Left cardiac atrium (tissue), 4 donors: Measurements from ENCODE around the gene AOX1. TPM values are rescaled to one million over a fixed set of nuclear protein-coding genes. Genes with fewer than 3 reads are reported as not detected.
"Not testable (repeated sequence)": the region's sequence is repeated elsewhere in the genome, so short reads cannot be mapped to it uniquely, and the experiment has no call there.

Source experiments
- ATAC-seq, 2 donors: fragments of 200-7000 bp; cut with Tn5 transposase; one replicate each; pipeline ENCODE4 v1.9.1; 2020; ENCODE audit warnings: mild to moderate bottlenecking in 2 of 2, moderate library complexity in 2 of 2
- DNase-seq: peaks from one replicate; pipeline ENCODE4 v3.0.0-alpha.2; 2020
- intact Hi-C, 2 donors: fragments of 100-400 bp; cut with DNase I; formaldehyde crosslinking; loops; one replicate each; pipeline versions ENCODE4 v1.14.1 to v1.15.1; 2022 to 2023
- total RNA-seq, 2 donors: library from RNA; stranded (reverse); fragmentation: NEBNext Ultra II Directional; extraction: Animal tissue kit (Norgen Biotek cat#: 25700); gene quantifications; one replicate each; pipeline ENCODE4 v1.2.1, GENCODE V29; 2021
- donor health status: DM: no; HTN: yes; CAD: no.
- donor health status: DM: no; HTN: yes; CAD: no; lungs with severe emphysema.
- donor health status: DM: yes; HTN: yes; CAD: no.
- donor health status: Dilated cardiomyopathy.

Gene AOX1
- total RNA-seq, 2 donors from 2014 or later: 16.6 to 27.0 TPM

GRCh38 chr2:200619279-200619678 is 33.5 kb downstream of the AOX1 start:
- no peak for ATAC-seq
- intact Hi-C loops: loop anchor here in 1 of 2 donors (10.0 kb wide), 1 partner anchor 64 kb away; no protein-coding TSS in a partner anchor
- no peak for DNase-seq

DNA sequence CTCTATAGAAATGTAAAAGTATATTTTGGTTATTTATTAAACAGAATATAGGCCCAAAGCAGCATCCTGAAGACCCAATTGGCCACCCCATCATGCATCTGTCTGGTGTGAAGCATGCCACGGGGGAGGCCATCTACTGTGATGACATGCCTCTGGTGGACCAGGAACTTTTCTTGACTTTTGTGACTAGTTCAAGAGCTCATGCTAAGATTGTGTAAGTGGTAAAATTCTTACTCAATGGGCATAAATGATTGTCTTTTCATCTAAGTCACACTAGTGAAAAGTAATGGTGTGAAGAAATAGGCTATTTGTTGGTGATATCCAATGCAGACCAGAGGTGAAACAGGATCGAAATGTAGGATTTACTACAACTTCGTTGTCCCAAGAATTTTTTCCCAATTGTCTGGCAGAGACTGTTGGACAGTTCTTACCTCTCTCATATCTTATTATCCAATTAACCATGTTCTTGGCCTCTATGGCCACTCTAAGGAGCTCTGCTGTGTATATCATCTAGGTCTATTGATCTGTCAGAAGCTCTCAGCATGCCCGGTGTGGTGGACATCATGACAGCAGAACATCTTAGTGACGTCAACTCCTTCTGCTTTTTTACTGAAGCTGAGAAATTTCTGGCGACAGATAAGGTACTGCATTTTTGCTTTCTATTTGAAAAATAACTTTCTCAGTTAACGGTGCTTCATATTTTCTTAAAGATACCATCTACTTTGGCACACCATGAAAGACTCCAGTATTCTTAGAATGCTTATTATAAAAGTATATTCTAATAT is 35.0 kb downstream of the AOX1 start:
- DNase-seq: no peak
- intact Hi-C loops: no loop called here
- ATAC-seq: no peak

DNA sequence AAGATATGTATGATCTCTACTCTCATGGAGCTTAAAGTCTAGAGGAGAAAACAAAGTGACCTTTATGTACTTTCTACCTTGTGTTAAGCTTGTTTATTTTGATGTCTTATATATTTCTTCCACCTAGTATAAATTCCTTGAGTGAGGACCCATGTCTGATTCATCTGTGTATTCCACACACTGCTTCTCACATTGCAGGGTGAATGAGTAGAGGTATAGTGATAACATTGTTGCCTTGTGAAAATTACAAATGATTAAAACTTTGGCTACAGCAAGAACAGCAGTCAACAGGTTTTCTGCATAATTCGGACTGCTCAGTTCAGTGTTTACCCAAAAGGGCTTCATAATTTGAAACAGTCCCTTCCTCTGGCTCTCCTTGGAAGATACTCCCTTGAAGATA is 36.3 kb downstream of the AOX1 start:
- ATAC-seq: peak in 1 of 2 donors; percentile 34
- intact Hi-C loops: no loop called here
- DNase-seq: no peak

DNA sequence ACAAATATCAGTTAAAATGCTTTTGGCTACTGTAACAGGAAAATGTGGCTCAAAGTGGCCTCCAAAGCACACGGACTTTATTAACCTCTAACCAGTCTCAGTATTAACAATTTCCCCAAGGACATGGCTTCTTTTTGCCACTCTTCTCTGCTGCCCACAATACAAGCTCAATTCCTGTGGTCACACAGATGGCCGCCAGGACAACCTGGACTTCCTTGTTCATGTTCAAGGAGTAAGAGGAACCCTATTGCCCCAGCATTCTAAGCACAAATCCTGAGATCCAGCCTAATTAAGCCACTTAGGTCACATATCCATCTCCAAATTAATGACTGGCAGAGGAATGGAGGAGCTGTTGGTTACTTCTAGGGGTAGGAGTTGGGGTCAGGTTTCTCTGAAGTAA is 38.2 kb downstream of the AOX1 start:
- ATAC-seq (no peak), DNase-seq (no peak)
- intact Hi-C loops: no loop called here

DNA sequence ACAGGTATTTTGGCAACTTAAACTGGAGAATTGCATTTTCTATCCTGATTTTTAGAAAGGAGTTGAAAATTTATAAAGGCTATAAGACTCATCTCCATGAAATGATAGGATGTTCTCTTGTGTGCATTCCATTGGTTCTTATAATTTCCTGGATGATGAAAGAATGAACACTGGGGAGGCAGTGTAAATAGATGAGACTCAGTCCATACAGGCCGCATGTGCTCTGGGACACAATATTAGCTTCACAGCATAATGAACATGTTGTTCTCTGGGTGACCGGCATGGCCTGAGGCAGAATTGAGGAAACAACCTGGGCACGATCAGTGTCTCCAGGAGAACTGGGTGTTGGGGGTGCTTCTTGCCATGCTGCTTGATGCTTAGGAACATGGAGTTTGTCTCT is 38.8 kb downstream of the AOX1 start:
- ATAC-seq (no peak), DNase-seq (no peak)
- intact Hi-C loops: no loop called here

GRCh38 chr2:200625282-200625681 is 39.5 kb downstream of the AOX1 start:
- intact Hi-C loops: no loop called here
- no peak for DNase-seq
- no peak for ATAC-seq

DNA sequence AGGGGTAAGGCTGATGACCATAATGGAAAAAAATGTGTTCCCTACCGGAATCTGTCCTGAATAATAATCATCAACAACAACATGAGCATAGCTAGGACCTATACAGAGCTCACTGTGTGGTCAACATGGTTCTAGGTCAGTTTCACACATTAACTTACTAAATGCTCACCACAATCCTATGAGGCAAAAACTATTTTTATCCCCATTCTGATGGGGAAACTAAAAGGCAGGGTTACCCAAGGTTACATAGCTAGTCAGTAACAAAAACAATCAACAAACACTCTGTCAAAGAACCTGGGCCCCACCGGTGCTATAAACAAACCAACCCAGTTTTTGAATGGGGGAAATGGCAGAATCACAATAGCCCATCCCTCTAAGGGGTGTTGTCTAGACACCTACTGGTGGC is 40.1 kb downstream of the AOX1 start:
- ATAC-seq (no peak), DNase-seq (no peak)
- intact Hi-C loops: no loop called here

- no peak for ATAC-seq
- DNase-seq: no peak
- intact Hi-C loops: no loop called here
These were observed 41.4 kb downstream of the AOX1 start for GRCh38 chr2:200627110-200627770.

GRCh38 chr2:200628461-200628860 is 42.6 kb downstream of the AOX1 start:
- intact Hi-C loops, ATAC-seq, DNase-seq: not testable (repeated sequence)

DNA sequence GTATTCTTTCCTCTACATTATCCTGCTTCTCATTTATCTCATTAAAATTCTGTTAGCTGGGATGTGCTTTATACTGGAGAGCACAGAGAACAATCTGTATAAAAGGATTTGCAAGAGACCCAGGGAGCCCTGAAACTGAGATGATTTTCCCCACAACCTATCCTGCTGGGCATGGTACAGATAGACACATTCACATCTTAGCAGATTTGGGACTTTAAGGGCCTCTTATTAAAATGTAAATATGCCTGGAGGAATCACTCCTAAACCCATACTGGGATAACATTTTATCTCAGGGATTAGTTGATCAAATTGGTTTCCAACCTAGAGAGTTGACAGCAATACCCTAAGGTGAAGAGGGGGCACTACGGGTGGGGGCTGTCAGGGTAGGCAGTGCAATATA is 45.5 kb downstream of the AOX1 start:
- intact Hi-C loops: no loop called here
- ATAC-seq: no peak
- no peak for DNase-seq

GRCh38 chr2:200634231-200634964 is 48.6 kb downstream of the AOX1 start:
- intact Hi-C loops: no loop called here
- ATAC-seq: no peak
- DNase-seq: no peak

DNA sequence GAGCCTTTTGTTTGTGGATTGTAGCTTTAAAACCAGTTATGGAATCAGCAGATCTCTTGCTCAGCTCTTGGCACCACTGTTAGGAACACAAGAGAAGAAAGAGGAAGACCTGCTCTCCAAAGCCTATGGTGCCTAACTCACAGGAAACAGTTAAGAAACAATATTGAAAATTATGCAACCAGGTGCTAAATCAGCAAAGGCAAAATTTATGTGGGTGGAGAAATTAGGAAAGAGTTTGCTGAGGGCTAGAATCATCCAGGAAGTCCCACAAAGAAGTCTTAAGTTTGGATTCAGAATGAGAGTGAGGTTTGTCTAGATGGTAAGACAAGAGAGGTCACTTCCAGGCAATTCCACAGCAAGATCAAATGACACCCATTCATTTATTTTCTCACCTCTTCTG is 49.4 kb downstream of the AOX1 start:
- ATAC-seq (peak in 1 of 2 donors; percentile 58), DNase-seq (no peak)
- intact Hi-C loops: no loop called here

DNA sequence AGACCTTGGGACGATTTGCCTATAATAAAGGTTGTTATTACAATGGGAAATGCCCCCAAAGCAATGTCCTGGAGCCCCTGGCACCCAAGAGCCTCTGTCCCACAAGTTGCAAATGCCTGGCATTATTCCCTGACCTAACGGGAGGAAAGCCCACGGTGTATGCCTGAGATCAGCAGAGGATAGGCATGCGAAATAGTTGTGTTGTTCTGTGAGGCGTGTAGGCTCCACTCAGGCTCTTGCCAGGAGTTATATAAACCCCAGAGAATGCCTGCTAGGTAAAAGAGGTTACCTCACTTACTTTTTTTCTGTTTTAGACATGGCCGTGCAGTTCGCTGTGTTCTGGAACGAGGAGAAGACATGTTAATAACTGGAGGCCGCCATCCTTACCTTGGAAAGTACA is 52.1 kb downstream of the AOX1 start:
- DNase-seq (no peak), ATAC-seq (no peak)
- intact Hi-C loops: no loop called here

GRCh38 chr2:200640176-200640575 is 54.4 kb downstream of the AOX1 start:
- ATAC-seq (no peak), DNase-seq (no peak)
- intact Hi-C loops: no loop called here

DNA sequence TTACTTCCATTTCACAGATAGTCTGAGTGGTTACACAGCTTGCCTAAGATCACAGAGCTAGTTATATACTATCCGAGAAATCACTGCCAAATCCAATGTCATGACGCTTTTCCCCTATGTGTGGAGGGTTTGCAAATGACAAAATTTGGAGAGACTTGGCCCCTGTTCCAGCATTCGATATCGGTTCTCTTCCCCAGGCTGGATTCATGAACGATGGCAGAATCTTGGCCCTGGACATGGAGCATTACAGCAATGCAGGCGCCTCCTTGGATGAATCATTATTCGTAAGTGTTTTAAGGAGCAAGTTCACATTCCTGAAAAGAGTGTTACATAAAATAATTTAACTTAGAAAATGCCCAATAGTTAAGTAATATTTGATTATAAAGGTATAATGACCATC is 55.1 kb downstream of the AOX1 start:
- intact Hi-C loops: no loop called here
- ATAC-seq (peak in 1 of 2 donors; percentile 70), DNase-seq (no peak)

DNA sequence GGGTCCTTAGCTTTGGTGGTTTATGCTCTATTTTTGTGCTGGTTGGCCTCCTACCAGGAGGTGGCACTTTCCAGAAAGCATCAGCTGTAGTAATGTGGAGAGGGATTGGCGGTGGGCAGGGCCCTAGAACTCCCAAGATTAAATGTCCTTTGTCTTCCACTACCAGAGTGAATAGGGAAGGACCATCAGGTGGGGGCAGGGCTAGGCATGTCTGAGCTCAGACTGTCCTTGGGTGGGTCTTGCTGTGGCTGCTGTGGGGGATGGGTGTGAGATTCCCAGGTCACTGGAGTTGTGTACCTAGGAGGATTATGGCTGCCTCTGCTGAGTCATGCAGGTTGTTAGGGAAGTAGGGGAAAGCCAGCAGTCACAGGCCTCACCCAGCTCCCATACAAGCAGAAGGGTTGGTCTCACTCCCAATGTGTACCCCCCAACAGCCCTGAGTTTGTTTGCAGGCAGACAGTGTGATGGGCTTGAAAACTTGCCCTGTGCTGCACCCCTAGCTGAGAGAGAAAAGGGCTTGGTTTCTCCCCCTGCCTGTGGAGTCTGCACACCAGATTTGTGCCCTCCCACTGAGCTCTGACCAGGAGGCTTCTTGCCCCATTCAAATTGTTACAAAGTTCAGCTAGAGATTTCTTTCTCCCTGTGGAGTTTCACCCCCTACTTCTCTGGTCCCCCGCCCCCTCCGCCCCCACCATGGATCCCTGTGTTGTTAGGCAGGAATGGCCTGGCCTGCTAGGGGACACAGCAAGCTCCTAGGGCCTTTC is 62.9 kb downstream of the AOX1 start:
- ATAC-seq, intact Hi-C loops: not testable (repeated sequence)

DNA sequence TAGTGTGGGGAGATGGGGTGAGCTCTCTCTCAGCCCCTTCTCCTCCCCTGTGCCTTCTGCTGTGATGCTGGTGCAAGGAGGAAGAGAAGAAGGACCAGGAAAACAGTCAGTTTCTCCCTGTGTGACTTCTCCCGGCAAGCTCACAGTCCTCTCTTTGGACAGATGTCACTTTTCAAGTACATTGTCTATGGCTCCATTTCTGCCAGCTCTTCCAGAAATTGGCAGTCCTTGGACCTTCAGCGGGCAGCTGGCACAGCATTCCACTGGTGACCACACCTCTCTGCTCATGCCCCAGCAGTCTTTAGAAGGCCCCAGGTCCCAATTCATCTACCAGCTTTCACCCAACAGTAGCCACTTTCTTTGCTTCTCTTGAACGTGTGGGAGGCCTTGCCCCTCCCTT is 63.9 kb downstream of the AOX1 start:
- DNase-seq: no peak
- no peak for ATAC-seq
- intact Hi-C loops: no loop called here

More for the DNA sequence above, 62.9 kb downstream of the AOX1 start:
- not testable (repeated sequence) for DNase-seq

DNA sequence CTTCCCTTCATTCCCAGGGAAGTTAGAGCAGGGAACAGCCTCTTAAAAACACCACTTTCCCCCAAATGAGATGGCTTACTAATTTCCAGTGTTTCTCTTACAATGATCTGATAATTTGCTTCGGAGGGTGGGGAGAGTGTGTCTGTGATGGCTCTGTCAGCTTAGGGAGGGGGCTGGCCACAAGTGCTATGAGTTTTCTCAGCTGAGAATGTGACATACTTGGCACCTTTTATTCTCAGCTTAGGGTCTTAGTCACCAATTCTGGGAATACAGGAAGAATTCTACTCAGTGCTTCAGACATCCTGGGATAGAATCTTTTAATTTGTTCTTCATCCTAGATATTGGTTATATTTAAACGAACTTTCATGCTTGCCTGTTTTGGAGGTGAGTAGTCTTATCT is 64.4 kb downstream of the AOX1 start:
- peak in 1 of 2 donors; percentile 30 for ATAC-seq
- no peak for DNase-seq
- intact Hi-C loops: no loop called here

- intact Hi-C loops: no loop called here
- no peak for DNase-seq
- ATAC-seq: no peak
These were observed 66.3 kb downstream of the AOX1 start for GRCh38 chr2:200652158-200652557.
